HEK293T (cell line): ENCODE data around the gene C16orf89.

ENCODE experiments used
- ARNT ChIP-seq: fragments of 450-650 bp; IDR thresholded peaks from 2 replicates; pipeline ENCODE4 v1.6.1; 2017; ENCODE audit warnings: mild to moderate bottlenecking
- FOXA1 ChIP-seq: fragments of 450-650 bp; IDR thresholded peaks from 2 replicates; pipeline ENCODE4 v1.6.1; 2016; ENCODE audit warnings: mild to moderate bottlenecking
- NFRKB ChIP-seq: fragments of 450-650 bp; IDR thresholded peaks from 2 replicates; pipeline ENCODE4 v1.6.1; 2016; ENCODE audit warnings: mild to moderate bottlenecking, moderate library complexity
- SP1 ChIP-seq: fragments of 450-650 bp; IDR thresholded peaks from 2 replicates; pipeline ENCODE4 v1.6.1; 2017
- SUZ12 ChIP-seq: fragments of 450-650 bp; IDR thresholded peaks from 2 replicates; pipeline ENCODE4 v1.6.1; 2016; ENCODE audit warnings: mild to moderate bottlenecking

DNA sequence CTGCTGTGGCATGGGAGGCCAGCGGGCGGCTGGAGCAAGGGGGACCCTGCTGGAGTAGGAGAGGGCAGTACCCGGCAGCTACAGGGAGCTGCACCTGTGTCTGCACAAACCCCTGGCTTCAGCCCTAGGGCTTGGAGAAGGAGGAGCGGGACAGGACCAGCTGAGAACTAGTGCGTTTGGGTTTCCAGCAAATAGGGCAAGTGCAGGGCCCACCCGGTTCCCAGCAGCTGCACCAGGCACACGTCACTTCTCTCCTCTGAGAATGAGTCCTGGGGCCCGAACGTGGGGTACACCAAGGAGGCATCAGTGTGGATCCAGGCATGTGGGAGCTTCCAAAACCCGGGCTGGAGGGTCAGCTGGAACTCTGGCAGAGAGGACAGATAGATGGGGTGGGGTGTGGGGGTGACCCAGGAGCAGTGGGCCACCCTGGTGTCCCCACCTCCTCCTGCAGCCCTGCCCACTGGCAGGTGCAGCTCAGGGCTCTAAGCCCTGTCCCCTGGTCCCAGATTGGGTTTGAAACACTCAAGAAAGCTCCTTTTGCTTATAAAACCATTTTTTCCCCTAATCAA is 5.6 kb downstream of the C16orf89 start:
- TF ChIP-seq SUZ12 (no peak), NFRKB (no peak), SP1 (no peak), FOXA1 (no peak), ARNT (no peak)
